ENCODE measurements around the gene NPAS2. TPM values are rescaled to one million over a fixed set of nuclear protein-coding genes. Genes with fewer than 3 reads are reported as not detected.

The NPAS2 gene
- total RNA-seq, 1 donor from 2014 or later: 10.7 TPM

DNA sequence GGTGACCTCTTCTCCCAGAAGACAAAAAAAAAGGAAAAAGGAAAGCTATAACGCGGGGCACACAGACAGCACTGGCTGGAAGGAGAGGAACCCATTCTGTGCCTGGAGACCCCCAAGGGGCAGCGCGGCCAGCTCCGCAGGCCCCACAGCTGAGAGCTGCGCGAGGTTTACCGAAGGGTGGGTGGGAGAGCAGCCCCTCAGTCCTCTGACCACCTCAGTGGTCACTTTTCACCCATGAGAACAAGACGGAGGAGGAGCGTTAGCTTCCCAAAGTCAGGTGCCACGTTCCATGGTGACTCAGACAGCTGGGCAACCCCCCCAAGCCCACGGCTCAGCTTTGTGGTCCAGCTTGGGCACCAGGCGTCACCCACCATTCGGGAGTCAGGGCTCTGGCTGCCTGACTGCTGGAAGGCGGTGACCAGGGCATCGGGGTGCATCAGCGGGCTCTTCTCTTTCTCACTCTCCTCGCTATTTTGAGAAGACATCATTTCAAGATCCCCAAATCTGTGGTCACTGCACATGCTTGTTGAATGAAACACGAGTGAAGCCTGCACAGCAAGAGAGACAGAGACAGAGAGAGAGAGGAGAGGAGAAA is 217.3 kb downstream of the NPAS2 start:
- Mint-ChIP-seq H3K9me3 (no peaks in the 10 kb centered on the region), H3K27ac (no peak overlapping the region), H3K4me1 (ENCODE audit: unreplicated experiment) (peaks cover 6% of the 10 kb centered on the region), H3K27me3 (no peaks in the 10 kb centered on the region), H3K36me3 (peaks cover 22% of the 10 kb centered on the region), H3K4me3 (no peak overlapping the region)
- TF ChIP-seq, protein P1, sequence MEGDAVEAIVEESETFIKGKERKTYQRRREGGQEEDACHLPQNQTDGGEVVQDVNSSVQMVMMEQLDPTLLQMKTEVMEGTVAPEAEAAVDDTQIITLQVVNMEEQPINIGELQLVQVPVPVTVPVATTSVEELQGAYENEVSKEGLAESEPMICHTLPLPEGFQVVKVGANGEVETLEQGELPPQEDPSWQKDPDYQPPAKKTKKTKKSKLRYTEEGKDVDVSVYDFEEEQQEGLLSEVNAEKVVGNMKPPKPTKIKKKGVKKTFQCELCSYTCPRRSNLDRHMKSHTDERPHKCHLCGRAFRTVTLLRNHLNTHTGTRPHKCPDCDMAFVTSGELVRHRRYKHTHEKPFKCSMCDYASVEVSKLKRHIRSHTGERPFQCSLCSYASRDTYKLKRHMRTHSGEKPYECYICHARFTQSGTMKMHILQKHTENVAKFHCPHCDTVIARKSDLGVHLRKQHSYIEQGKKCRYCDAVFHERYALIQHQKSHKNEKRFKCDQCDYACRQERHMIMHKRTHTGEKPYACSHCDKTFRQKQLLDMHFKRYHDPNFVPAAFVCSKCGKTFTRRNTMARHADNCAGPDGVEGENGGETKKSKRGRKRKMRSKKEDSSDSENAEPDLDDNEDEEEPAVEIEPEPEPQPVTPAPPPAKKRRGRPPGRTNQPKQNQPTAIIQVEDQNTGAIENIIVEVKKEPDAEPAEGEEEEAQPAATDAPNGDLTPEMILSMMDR (conservative IDR thresholded peaks at IDR 0.05): no peak
- no peak for DNase-seq (ENCODE audit: extremely low spot score, unreplicated experiment)

DNA sequence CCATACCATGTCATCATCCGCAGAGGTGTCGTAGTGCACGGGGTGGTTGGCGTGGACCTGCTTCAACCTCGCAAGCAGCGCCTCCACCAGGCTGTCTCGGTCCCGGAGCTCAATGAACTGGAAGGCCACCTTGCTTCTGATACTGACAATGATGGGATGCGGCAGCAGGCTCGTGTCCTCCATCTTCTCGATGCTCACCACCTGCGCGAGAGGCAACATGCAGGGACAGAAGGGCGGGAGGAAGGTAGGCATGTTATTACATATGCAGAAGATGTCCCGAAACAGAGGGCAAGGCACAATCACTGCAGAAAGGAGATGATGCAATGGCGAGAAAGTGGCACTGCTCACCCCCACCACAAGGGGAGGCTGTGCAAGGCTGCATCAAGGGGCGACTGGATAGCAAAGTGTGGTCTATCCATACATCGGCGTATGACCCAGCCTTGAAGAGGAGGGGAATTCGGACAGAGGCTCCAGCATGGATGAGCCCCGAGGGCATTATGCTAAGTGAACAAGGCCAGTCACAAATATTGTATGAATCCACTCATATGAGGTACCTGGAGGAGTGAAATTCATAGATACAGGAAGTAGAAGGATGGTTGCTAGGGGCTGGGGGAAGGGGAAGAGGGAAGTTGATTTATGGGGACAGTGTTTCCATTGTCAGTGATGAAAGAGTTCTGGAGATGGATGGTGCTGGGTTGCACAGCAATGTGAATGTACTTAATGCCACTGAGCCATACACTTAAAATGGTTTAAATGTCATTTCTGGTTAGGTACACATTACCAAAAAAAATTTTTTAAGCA is 218.7 kb downstream of the NPAS2 start:
- H3K4me3 Mint-ChIP-seq: no peak overlapping the region
- H3K4me1 Mint-ChIP-seq (ENCODE audit: unreplicated experiment): peaks cover 6% of the 10 kb centered on the region
- H3K27me3 Mint-ChIP-seq: no peaks in the 10 kb centered on the region
- no peak for DNase-seq (ENCODE audit: extremely low spot score, unreplicated experiment)
- peak overlapping the region; percentile 34 for H3K27ac Mint-ChIP-seq
- H3K9me3 Mint-ChIP-seq: no peaks in the 10 kb centered on the region
- H3K36me3 Mint-ChIP-seq: peaks cover 18% of the 10 kb centered on the region
- TF ChIP-seq, protein P1 (conservative IDR thresholded peaks at IDR 0.05): peak; percentile 54

DNA sequence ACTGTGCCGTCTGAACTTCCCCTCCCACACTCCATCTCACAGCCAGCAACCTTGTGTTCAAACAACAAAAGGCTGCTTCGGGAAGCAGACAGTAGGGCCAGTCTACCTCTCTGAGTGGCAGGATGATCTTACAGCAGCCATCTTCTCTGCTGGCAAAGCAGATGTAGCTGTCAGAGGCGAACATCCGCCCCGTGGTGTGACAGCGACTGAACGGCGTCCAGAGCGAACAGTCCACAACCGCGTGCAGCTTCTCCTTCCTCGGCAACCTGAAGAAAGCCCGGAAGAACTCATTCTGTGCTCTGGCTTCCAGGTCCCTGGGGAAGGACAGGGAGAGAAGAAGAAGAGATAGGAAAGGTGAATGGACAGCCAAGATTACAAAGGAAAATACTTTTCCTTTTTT is 220.1 kb downstream of the NPAS2 start:
- H3K27ac Mint-ChIP-seq: no peak overlapping the region

DNA sequence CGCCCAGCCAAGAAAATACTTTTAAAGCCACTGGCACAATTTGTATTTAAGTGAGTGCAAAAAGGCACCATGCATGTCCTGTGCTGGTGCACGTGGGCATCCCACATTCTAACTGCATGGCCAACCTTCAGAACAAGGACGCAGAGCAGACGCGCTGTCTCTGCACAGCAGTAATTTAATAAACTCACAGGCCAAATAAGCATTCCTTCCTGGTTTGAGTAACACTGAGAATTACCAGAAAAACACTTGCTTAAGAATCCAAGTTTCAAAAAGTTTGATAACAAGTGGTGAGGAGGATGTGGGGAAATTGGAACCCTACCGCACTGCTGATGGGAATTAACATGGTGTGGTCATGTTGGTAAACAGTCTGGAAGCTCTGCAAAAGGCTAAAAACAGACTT is 220.8 kb downstream of the NPAS2 start:
- Mint-ChIP-seq H3K27ac (no peak overlapping the region), H3K27me3 (no peaks in the 10 kb centered on the region), H3K36me3 (peaks cover 18% of the 10 kb centered on the region), H3K4me1 (ENCODE audit: unreplicated experiment) (peaks cover 6% of the 10 kb centered on the region), H3K9me3 (no peaks in the 10 kb centered on the region), H3K4me3 (no peak overlapping the region)
- no peak for DNase-seq (ENCODE audit: extremely low spot score, unreplicated experiment)
- TF ChIP-seq, protein P1 (conservative IDR thresholded peaks at IDR 0.05): no peak

More for the DNA sequence above, 220.1 kb downstream of the NPAS2 start:
- TF ChIP-seq, protein P1 (conservative IDR thresholded peaks at IDR 0.05): no peak
- no peak overlapping the region for H3K4me3 Mint-ChIP-seq
- H3K4me1 Mint-ChIP-seq (ENCODE audit: unreplicated experiment): peaks cover 6% of the 10 kb centered on the region
- peaks cover 18% of the 10 kb centered on the region for H3K36me3 Mint-ChIP-seq
- H3K9me3 Mint-ChIP-seq: no peaks in the 10 kb centered on the region
- no peaks in the 10 kb centered on the region for H3K27me3 Mint-ChIP-seq
- no peak for DNase-seq (ENCODE audit: extremely low spot score, unreplicated experiment)

DNA sequence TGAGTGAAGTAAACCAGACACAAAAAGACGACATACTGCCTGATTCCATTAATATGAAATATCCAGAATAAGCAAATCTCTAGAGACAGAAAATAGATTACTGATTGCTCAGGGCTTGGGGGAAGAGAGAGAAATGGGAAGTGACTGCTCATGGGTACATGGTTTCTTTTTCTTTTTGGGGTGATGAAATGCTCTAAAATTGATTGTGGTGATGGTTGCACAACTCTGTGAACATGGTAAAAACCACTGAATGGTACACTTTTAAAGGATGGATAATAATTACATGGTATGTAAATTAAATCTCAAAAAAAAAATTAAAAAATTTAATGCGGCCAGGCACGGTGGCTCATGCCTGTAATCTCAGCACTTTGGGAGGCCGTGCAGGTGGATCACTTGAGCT is 221.5 kb downstream of the NPAS2 start:
- DNase-seq (ENCODE audit: extremely low spot score, unreplicated experiment): no peak
- Mint-ChIP-seq H3K9me3 (no peaks in the 10 kb centered on the region), H3K4me3 (no peak overlapping the region), H3K36me3 (peaks cover 18% of the 10 kb centered on the region), H3K27me3 (no peaks in the 10 kb centered on the region), H3K27ac (no peak overlapping the region), H3K4me1 (ENCODE audit: unreplicated experiment) (peaks cover 6% of the 10 kb centered on the region)
- TF ChIP-seq, protein P1 (conservative IDR thresholded peaks at IDR 0.05): no peak

Data from type B pancreatic cell (in vitro differentiated cells).